Fibroblast of lung (primary cell): ENCODE results near the gene RAB30.

ENCODE experiments used
- EZH2 ChIP-seq: IDR thresholded peaks from 2 replicates; pipeline ENCODE4 v1.5.1; 2012; ENCODE audit warnings: low read length, control low read depth, mild to moderate bottlenecking; ENCODE audit errors: missing control alignments
- TF ChIP-seq, protein P1 (sequence below), 2 donors: IDR thresholded peaks in 1 of 2; conservative IDR thresholded peaks in 1 of 2; 1 replicate in 1 of 2; 2 replicates in 1 of 2; pipeline ENCODE4 v1.5.1; 2011 to 2012; ENCODE audit warnings: low read length in 2 of 2, control low read depth in 1 of 2, inconsistent platforms in 1 of 2, low read depth in 1 of 2, mild to moderate bottlenecking in 1 of 2

DNA sequence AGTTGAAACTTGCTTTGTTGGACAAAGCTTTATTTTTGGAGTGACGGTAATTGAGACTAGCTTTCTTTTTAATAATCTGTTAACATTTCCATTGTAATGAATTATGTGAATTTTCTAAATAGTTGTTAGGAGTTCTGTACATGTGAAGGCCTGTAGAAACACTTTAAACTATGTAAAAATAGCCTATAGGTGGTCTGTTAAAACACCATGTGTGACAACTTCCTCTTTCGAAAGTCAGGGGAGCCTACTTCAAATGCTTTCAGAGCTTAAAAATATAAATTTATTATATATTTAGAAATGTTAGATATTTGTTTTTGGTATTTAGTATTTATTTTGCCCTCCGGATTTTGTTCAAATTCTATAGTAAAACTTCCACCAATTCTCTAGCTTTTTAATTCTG is 141.5 kb downstream of the RAB30 start:
- TF ChIP-seq, protein P1, sequence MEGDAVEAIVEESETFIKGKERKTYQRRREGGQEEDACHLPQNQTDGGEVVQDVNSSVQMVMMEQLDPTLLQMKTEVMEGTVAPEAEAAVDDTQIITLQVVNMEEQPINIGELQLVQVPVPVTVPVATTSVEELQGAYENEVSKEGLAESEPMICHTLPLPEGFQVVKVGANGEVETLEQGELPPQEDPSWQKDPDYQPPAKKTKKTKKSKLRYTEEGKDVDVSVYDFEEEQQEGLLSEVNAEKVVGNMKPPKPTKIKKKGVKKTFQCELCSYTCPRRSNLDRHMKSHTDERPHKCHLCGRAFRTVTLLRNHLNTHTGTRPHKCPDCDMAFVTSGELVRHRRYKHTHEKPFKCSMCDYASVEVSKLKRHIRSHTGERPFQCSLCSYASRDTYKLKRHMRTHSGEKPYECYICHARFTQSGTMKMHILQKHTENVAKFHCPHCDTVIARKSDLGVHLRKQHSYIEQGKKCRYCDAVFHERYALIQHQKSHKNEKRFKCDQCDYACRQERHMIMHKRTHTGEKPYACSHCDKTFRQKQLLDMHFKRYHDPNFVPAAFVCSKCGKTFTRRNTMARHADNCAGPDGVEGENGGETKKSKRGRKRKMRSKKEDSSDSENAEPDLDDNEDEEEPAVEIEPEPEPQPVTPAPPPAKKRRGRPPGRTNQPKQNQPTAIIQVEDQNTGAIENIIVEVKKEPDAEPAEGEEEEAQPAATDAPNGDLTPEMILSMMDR (conservative IDR thresholded peaks at IDR 0.05 in 1 of 2, IDR thresholded peaks at IDR 0.05 in 1 of 2; ENCODE audit: low read depth in 1 of 2, low read length in 2 of 2): no peak
- no peak for TF ChIP-seq EZH2
